ENCODE data around the gene CWC22. TPM values are rescaled to one million over a fixed set of nuclear protein-coding genes. Genes with fewer than 3 reads are reported as not detected.

Gene CWC22
- polyA plus RNA-seq, 1 donor from 2014 or later: 16.0 TPM

DNA sequence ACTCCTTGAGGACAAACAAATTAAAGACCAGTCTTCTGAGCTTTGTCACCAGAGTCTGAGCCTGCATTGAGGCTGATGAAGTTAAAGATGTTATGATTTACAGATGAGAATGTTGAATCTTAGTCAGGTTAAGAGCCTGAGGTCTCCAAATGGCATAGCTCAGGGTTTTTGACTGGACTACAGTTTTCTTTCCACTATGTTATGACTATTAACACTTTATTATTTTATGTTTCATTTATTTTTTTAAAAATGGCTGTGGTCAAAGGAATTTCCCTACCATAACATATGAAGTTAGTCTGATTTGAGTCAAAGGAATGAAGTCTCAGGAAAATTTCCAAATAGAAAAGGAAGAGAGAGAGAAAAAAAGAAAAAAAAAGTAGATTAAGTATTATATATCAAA is 39.7 kb upstream of the CWC22 start:
- no peak for TF ChIP-seq RAD21 (conservative IDR thresholded peaks at IDR 0.05)
- no peak for TF ChIP-seq EZH2 (IDR thresholded peaks at IDR 0.05; ENCODE audit: borderline replicate concordance, insufficient read depth, low read length, poor library complexity, severe bottlenecking)
- TF ChIP-seq SMC3 (conservative IDR thresholded peaks at IDR 0.05; ENCODE audit: poor library complexity): no peak
- TF ChIP-seq EP300 (conservative IDR thresholded peaks at IDR 0.05; ENCODE audit: poor library complexity, severe bottlenecking): no peak
- TF ChIP-seq POLR2AphosphoS5 (IDR thresholded peaks at IDR 0.05): no peak
- TF ChIP-seq, protein P1, sequence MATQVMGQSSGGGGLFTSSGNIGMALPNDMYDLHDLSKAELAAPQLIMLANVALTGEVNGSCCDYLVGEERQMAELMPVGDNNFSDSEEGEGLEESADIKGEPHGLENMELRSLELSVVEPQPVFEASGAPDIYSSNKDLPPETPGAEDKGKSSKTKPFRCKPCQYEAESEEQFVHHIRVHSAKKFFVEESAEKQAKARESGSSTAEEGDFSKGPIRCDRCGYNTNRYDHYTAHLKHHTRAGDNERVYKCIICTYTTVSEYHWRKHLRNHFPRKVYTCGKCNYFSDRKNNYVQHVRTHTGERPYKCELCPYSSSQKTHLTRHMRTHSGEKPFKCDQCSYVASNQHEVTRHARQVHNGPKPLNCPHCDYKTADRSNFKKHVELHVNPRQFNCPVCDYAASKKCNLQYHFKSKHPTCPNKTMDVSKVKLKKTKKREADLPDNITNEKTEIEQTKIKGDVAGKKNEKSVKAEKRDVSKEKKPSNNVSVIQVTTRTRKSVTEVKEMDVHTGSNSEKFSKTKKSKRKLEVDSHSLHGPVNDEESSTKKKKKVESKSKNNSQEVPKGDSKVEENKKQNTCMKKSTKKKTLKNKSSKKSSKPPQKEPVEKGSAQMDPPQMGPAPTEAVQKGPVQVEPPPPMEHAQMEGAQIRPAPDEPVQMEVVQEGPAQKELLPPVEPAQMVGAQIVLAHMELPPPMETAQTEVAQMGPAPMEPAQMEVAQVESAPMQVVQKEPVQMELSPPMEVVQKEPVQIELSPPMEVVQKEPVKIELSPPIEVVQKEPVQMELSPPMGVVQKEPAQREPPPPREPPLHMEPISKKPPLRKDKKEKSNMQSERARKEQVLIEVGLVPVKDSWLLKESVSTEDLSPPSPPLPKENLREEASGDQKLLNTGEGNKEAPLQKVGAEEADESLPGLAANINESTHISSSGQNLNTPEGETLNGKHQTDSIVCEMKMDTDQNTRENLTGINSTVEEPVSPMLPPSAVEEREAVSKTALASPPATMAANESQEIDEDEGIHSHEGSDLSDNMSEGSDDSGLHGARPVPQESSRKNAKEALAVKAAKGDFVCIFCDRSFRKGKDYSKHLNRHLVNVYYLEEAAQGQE (IDR thresholded peaks at IDR 0.05; ENCODE audit: borderline replicate concordance): no peak
- no peak for TF ChIP-seq MXI1 (conservative IDR thresholded peaks at IDR 0.05; ENCODE audit: poor library complexity, severe bottlenecking)
- no peak for TF ChIP-seq TAF1 (IDR thresholded peaks at IDR 0.05; ENCODE audit: low read depth)
- TF ChIP-seq, protein P2, sequence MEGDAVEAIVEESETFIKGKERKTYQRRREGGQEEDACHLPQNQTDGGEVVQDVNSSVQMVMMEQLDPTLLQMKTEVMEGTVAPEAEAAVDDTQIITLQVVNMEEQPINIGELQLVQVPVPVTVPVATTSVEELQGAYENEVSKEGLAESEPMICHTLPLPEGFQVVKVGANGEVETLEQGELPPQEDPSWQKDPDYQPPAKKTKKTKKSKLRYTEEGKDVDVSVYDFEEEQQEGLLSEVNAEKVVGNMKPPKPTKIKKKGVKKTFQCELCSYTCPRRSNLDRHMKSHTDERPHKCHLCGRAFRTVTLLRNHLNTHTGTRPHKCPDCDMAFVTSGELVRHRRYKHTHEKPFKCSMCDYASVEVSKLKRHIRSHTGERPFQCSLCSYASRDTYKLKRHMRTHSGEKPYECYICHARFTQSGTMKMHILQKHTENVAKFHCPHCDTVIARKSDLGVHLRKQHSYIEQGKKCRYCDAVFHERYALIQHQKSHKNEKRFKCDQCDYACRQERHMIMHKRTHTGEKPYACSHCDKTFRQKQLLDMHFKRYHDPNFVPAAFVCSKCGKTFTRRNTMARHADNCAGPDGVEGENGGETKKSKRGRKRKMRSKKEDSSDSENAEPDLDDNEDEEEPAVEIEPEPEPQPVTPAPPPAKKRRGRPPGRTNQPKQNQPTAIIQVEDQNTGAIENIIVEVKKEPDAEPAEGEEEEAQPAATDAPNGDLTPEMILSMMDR (IDR thresholded peaks at IDR 0.05; ENCODE audit: poor library complexity, severe bottlenecking): no peak

DNA sequence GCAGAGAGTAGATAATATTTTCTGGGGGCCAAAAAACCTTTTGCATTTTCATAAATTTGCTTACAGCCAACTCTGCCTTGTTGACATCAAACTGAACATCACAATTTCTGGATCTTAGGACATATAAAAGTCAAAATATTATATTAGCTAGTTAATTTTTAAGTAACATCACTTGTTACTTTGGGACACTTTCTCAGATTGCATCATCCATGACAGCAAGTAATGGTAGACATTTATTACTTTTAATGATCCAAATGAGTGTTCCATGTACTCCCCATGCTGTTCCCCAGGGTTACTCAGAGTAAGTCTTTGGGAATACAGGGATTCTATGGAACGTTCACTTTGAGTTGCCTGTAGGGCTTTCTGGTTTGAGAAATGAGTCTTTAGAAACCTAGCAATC is 39.1 kb upstream of the CWC22 start:
- H3K36me3 ChIP-seq (ENCODE audit: insufficient read depth, low read length): no peaks in the 10 kb centered on the region
- no peak overlapping the region for H3K4me2 ChIP-seq (ENCODE audit: low read length)
- no peaks in the 10 kb centered on the region for H3K9me2 ChIP-seq (ENCODE audit: insufficient read depth, low read length)
- no peak overlapping the region for H3K4me3 ChIP-seq (ENCODE audit: low read length)
- H3F3A ChIP-seq (ENCODE audit: insufficient read depth, low read length, poor library complexity, severe bottlenecking): no peaks in the 10 kb centered on the region
- H3K27ac ChIP-seq (ENCODE audit: low read length): no peak overlapping the region
- no peaks in the 10 kb centered on the region for H3K79me2 ChIP-seq (replicated peaks; ENCODE audit: insufficient read depth, low read length)
- H3K9me3 ChIP-seq (ENCODE audit: low read length): no peaks in the 10 kb centered on the region
- no peaks in the 10 kb centered on the region for H3K27me3 ChIP-seq (ENCODE audit: insufficient read depth, low read depth, low read length)
- no peaks in the 10 kb centered on the region for H4K20me1 ChIP-seq (ENCODE audit: insufficient read depth)
- TF ChIP-seq POLR2AphosphoS5 (IDR thresholded peaks at IDR 0.05) (no peak), EP300 (conservative IDR thresholded peaks at IDR 0.05; ENCODE audit: poor library complexity, severe bottlenecking) (no peak), EZH2 (IDR thresholded peaks at IDR 0.05; ENCODE audit: borderline replicate concordance, insufficient read depth, low read length, poor library complexity, severe bottlenecking) (no peak), TAF1 (IDR thresholded peaks at IDR 0.05; ENCODE audit: low read depth) (no peak), RAD21 (conservative IDR thresholded peaks at IDR 0.05) (no peak), MXI1 (conservative IDR thresholded peaks at IDR 0.05; ENCODE audit: poor library complexity, severe bottlenecking) (no peak), SMC3 (conservative IDR thresholded peaks at IDR 0.05; ENCODE audit: poor library complexity) (no peak)
- TF ChIP-seq, protein P2 (IDR thresholded peaks at IDR 0.05; ENCODE audit: poor library complexity, severe bottlenecking): no peak
- TF ChIP-seq, protein P1 (IDR thresholded peaks at IDR 0.05; ENCODE audit: borderline replicate concordance): no peak
- no peak overlapping the region for H3K9ac ChIP-seq (ENCODE audit: low read length)
- no peak overlapping the region for H2AFZ ChIP-seq (ENCODE audit: low read depth, low read length)

More for the DNA sequence above, 39.7 kb upstream of the CWC22 start:
- no peaks in the 10 kb centered on the region for H3K79me2 ChIP-seq (replicated peaks; ENCODE audit: insufficient read depth, low read length)
- no peaks in the 10 kb centered on the region for H3K27me3 ChIP-seq (ENCODE audit: insufficient read depth, low read depth, low read length)
- H3K9me2 ChIP-seq (ENCODE audit: insufficient read depth, low read length): no peaks in the 10 kb centered on the region
- H3F3A ChIP-seq (ENCODE audit: insufficient read depth, low read length, poor library complexity, severe bottlenecking): no peaks in the 10 kb centered on the region
- H2AFZ ChIP-seq (ENCODE audit: low read depth, low read length): no peak overlapping the region
- no peaks in the 10 kb centered on the region for H4K20me1 ChIP-seq (ENCODE audit: insufficient read depth)
- no peak overlapping the region for H3K27ac ChIP-seq (ENCODE audit: low read length)
- no peaks in the 10 kb centered on the region for H3K36me3 ChIP-seq (ENCODE audit: insufficient read depth, low read length)
- no peaks in the 10 kb centered on the region for H3K9me3 ChIP-seq (ENCODE audit: low read length)
- H3K4me3 ChIP-seq (ENCODE audit: low read length): no peak overlapping the region
- no peak overlapping the region for H3K4me2 ChIP-seq (ENCODE audit: low read length)
- H3K9ac ChIP-seq (ENCODE audit: low read length): no peak overlapping the region

All from neural cell (in vitro differentiated cells).